GM12878 (cell line): ENCODE data around the gene PDZD8. TPM values are rescaled to one million over a fixed set of nuclear protein-coding genes. Genes with fewer than 3 reads are reported as not detected.

Source experiments
- DPF2 ChIP-seq: fragments of 450-650 bp; IDR thresholded peaks from 2 replicates; pipeline ENCODE4 v1.6.1; 2017; ENCODE audit warnings: mild to moderate bottlenecking
- E2F8 ChIP-seq: fragments of 450-650 bp; IDR thresholded peaks from 2 replicates; pipeline ENCODE4 v1.6.1; 2018; ENCODE audit warnings: mild to moderate bottlenecking, low read depth, moderate library complexity; ENCODE audit not compliant: partially characterized antibody
- EGR1 ChIP-seq, 2 experiments: IDR thresholded peaks; 1 replicate in 1 of 2; 2 replicates in 1 of 2; pipeline ENCODE4 v1.6.1; 2011 to 2012; ENCODE audit warnings: low read depth in 2 of 2, low read length in 2 of 2, borderline replicate concordance in 1 of 2, mild to moderate bottlenecking in 1 of 2, moderate library complexity in 1 of 2
- FOXM1 ChIP-seq: IDR thresholded peaks from 2 replicates; pipeline ENCODE4 v1.6.1; 2012; ENCODE audit warnings: low read depth, mild to moderate bottlenecking, inconsistent platforms, low read length, moderate library complexity
- GABPA ChIP-seq: IDR thresholded peaks from 2 replicates; pipeline ENCODE4 v1.6.1; 2014; ENCODE audit warnings: antibody characterized with exemption, low read depth, mild to moderate bottlenecking, inconsistent platforms
- GATAD2B ChIP-seq: fragments of 450-650 bp; conservative IDR thresholded peaks from 2 replicates; pipeline ENCODE4 v1.6.1; 2017; ENCODE audit warnings: low read depth, mild to moderate bottlenecking, moderate library complexity
- HDGF ChIP-seq: fragments of 450-650 bp; IDR thresholded peaks from 2 replicates; pipeline ENCODE4 v1.6.1; 2016; ENCODE audit warnings: antibody characterized with exemption
- IKZF1 ChIP-seq: fragments of 450-650 bp; conservative IDR thresholded peaks from 2 replicates; pipeline ENCODE4 v1.6.1; 2017; ENCODE audit warnings: antibody characterized with exemption, mild to moderate bottlenecking
- KAT2A ChIP-seq: conservative IDR thresholded peaks from 2 replicates; pipeline ENCODE4 v1.6.1; 2011; ENCODE audit warnings: low read depth, low read length; ENCODE audit not compliant: control insufficient read depth
- MAX ChIP-seq: IDR thresholded peaks from 2 replicates; pipeline ENCODE4 v1.6.1; 2012; ENCODE audit warnings: low read depth, low read length, improper control_type of control experiment
- MEF2A ChIP-seq: IDR thresholded peaks from 2 replicates; pipeline ENCODE4 v1.6.1; 2011; ENCODE audit warnings: low read depth, mild to moderate bottlenecking, low read length, moderate library complexity; ENCODE audit not compliant: insufficient read depth
- MTA2 ChIP-seq: fragments of 450-650 bp; IDR thresholded peaks from 2 replicates; pipeline ENCODE4 v1.6.1; 2016; ENCODE audit warnings: low read depth, mild to moderate bottlenecking, moderate library complexity
- MTA3 ChIP-seq: IDR thresholded peaks from 2 replicates; pipeline ENCODE4 v1.6.1; 2012; ENCODE audit warnings: low read length, inconsistent platforms, borderline replicate concordance
- MXI1 ChIP-seq: fragments of 150-350 bp; IDR thresholded peaks from 2 replicates; pipeline ENCODE4 v1.6.1; 2011; ENCODE audit warnings: low read depth, mild to moderate bottlenecking, inconsistent platforms, low read length, improper control_type of control experiment
- NBN ChIP-seq: fragments of 450-650 bp; IDR thresholded peaks from 2 replicates; pipeline ENCODE4 v1.6.1; 2016
- NFYA ChIP-seq: IDR thresholded peaks from 2 replicates; pipeline ENCODE4 v1.6.1; 2011; ENCODE audit warnings: low read depth, mild to moderate bottlenecking, low read length, improper control_type of control experiment, borderline replicate concordance
- NR2C2 ChIP-seq: IDR thresholded peaks from 2 replicates; pipeline ENCODE4 v1.6.1; 2011; ENCODE audit warnings: borderline replicate concordance, low read depth; ENCODE audit not compliant: control insufficient read depth, insufficient read length
- NR2F1 ChIP-seq: fragments of 450-650 bp; conservative IDR thresholded peaks from 2 replicates; pipeline ENCODE4 v1.6.1; 2017; ENCODE audit warnings: mild to moderate bottlenecking
- PAX5 ChIP-seq: IDR thresholded peaks from 2 replicates; pipeline ENCODE4 v1.6.1; 2011; ENCODE audit warnings: low read depth, low read length, borderline replicate concordance
- RB1 ChIP-seq: fragments of 450-650 bp; formaldehyde crosslinking; IDR thresholded peaks from 2 replicates; pipeline ENCODE4 v1.6.1; 2017; ENCODE audit warnings: mild to moderate bottlenecking, borderline replicate concordance
- RFX5 ChIP-seq: IDR thresholded peaks from 2 replicates; pipeline ENCODE4 v1.6.1; 2011; ENCODE audit warnings: low read depth, low read length, improper control_type of control experiment
- SKIL ChIP-seq: fragments of 450-650 bp; IDR thresholded peaks from 2 replicates; pipeline ENCODE4 v1.6.1; 2017; ENCODE audit warnings: mild to moderate bottlenecking, low read depth, inconsistent platforms; ENCODE audit not compliant: poor library complexity, severe bottlenecking
- SMAD5 ChIP-seq: IDR thresholded peaks from 2 replicates; pipeline ENCODE4 v1.6.1; 2016; ENCODE audit warnings: antibody characterized with exemption, low read depth
- SP1 ChIP-seq: IDR thresholded peaks from one replicate; pipeline ENCODE4 v1.6.1; 2011; ENCODE audit warnings: low read depth, low read length
- SRF ChIP-seq, 2 experiments: IDR thresholded peaks; 2 replicates each; pipeline ENCODE4 v1.6.1; 2011; ENCODE audit warnings: low read depth in 2 of 2, low read length in 2 of 2, mild to moderate bottlenecking in 1 of 2, moderate library complexity in 1 of 2
- STAT1 ChIP-seq: fragments of 450-650 bp; conservative IDR thresholded peaks from 2 replicates; pipeline ENCODE4 v1.6.1; 2014; ENCODE audit warnings: antibody characterized with exemption, mild to moderate bottlenecking
- ZNF217 ChIP-seq: fragments of 450-650 bp; IDR thresholded peaks from 2 replicates; pipeline ENCODE4 v1.6.1; 2017; ENCODE audit warnings: antibody characterized with exemption, mild to moderate bottlenecking
- ZZZ3 ChIP-seq: IDR thresholded peaks from 2 replicates; pipeline ENCODE4 v1.6.1; 2011; ENCODE audit warnings: low read depth; ENCODE audit not compliant: control insufficient read depth, insufficient read length
- polyA plus RNA-seq, 11 experiments: library from polyadenylated mRNA; depleted of rRNA in 4 of 11; unstranded in 6 of 11; stranded (reverse) in 5 of 11; fragments of >200 nt; fragmentation: Nextera tagmentation in 4 of 11; fragmentation: Illumina TruSeq in 1 of 11; extraction: Ambion mirVana in 4 of 11; extraction: Trizol in 1 of 11; gene quantifications; 1 replicate in 1 of 11; 2 replicates in 10 of 11; pipeline versions ENCODE4 v1.2.1 to v1.2.3, GENCODE V29; 2011 to 2016; ENCODE audit warnings: inconsistent platforms in 2 of 11, missing spikeins in 2 of 11, low read depth in 1 of 11
- total RNA-seq, 4 experiments: library from RNA; depleted of rRNA in 3 of 4; stranded (reverse); fragments of >200 nt in 3 of 4; fragmentation: Illumina TruSeq in 1 of 4; extraction: Trizol in 1 of 4; gene quantifications; 2 replicates each; pipeline versions ENCODE4 v1.2.1 to v1.2.3, GENCODE V29; 2013 to 2021

Gene PDZD8
- total and polyA plus RNA-seq, 10 of the 15 experiments (the other 5 are each of a cell fraction or from before 2014, with no cell fraction given) = 2.0 to 21.2 (median 6.7) TPM

GRCh38 chr10:117375360-117376178 is at the start of gene PDZD8 (continued):
- no peak for TF ChIP-seq E2F8
- no peak for TF ChIP-seq MAX
- TF ChIP-seq GABPA = no peak
- TF ChIP-seq GATAD2B = peak; percentile 92
- TF ChIP-seq SP1 = no peak
- TF ChIP-seq MXI1 = no peak
- 0 out of 4 replicates have a peak, but pooled peaks of 1 of the 2 experiments have one; percentile 7 for TF ChIP-seq SRF (IDR thresholded peaks at IDR 0.05; ENCODE audit: low read depth in 2 of 2, low read length in 2 of 2)
- no peak for TF ChIP-seq ZNF217
- no peak for TF ChIP-seq KAT2A
- no peak for TF ChIP-seq MTA2
- peak; percentile 34; the same call in 1 of the 2 replicates for TF ChIP-seq NR2F1
- TF ChIP-seq STAT1 = no peak
- TF ChIP-seq NFYA = no peak
- TF ChIP-seq MTA3 = no peak
- TF ChIP-seq SMAD5 = no peak
- no peak for TF ChIP-seq MEF2A
- TF ChIP-seq HDGF = no peak
- TF ChIP-seq IKZF1 = peak; percentile 94
- no peak for TF ChIP-seq PAX5
- no peak for TF ChIP-seq ZZZ3
- peak; percentile 13 to 73; a peak in 1 of 3 replicates for TF ChIP-seq EGR1 (IDR thresholded peaks at IDR 0.05; ENCODE audit: borderline replicate concordance in 1 of 2, low read depth in 2 of 2, low read length in 2 of 2)
- TF ChIP-seq SKIL = no peak
- TF ChIP-seq RFX5 = no peak
- TF ChIP-seq NR2C2 = no peak
- TF ChIP-seq FOXM1 = no peak
- TF ChIP-seq RB1 = 0 out of 2 replicates have a peak, but pooled peaks have one; percentile 46
- peak; percentile 62; the same call in 1 of the 2 replicates for TF ChIP-seq DPF2
- peak; percentile 66; the same call in 1 of the 2 replicates for TF ChIP-seq NBN
